ENCODE results near the gene LIMCH1.

- TF ChIP-seq CTCF (IDR thresholded peaks at IDR 0.05; ENCODE audit: low read depth, low read length) = no peak
- no peak for TF ChIP-seq EZH2phosphoT487 (IDR thresholded peaks at IDR 0.05; ENCODE audit: low read depth)
These were observed 27.8 kb upstream of the LIMCH1 start for GRCh38 chr4:41510179-41510578.
